GM12892 (cell line): ENCODE data around the gene BRINP2.

Source experiments
- POLR2AphosphoS5 ChIP-seq: IDR thresholded peaks from 2 replicates; pipeline ENCODE4 v1.6.1; 2011; ENCODE audit warnings: low read depth, low read length, control low read depth
- TAF1 ChIP-seq: IDR thresholded peaks from 2 replicates; pipeline ENCODE4 v1.6.1; 2011; ENCODE audit warnings: low read depth, mild to moderate bottlenecking, control low read depth, low read length, borderline replicate concordance

GRCh38 chr1:177252877-177253276 is 82.1 kb downstream of the BRINP2 start:
- no peak for TF ChIP-seq POLR2AphosphoS5
- no peak for TF ChIP-seq TAF1
